Vagina (tissue), 2 donors: ENCODE measurements around the gene ZEB2. TPM values are rescaled to one million over a fixed set of nuclear protein-coding genes. Genes with fewer than 3 reads are reported as not detected.

Experiments
- DNase-seq, 2 donors: peaks; one replicate each; pipeline ENCODE4 v3.0.0-alpha.2; 2017; ENCODE audit errors: extremely low spot score in 2 of 2
- H3K27ac ChIP-seq: fragments of 200-600 bp; sonication (generic); one replicate; pipeline ENCODE4 v1.5.1; 2019
- H3K27me3 ChIP-seq: fragments of 200-600 bp; sonication (generic); one replicate; pipeline ENCODE4 v1.5.1; 2019
- H3K36me3 ChIP-seq, 2 donors: fragments of 200-600 bp; sonication (generic); one replicate each; pipeline ENCODE4 v1.5.1; 2017 to 2019
- H3K4me1 ChIP-seq: fragments of 200-600 bp; sonication (generic); one replicate; pipeline ENCODE4 v1.5.1; 2019
- H3K4me3 ChIP-seq, 2 donors: fragments of 200-600 bp; sonication (generic); 1 replicate in 1 of 2; 2 replicates in 1 of 2; pipeline ENCODE4 v1.5.1; 2016 to 2019
- H3K9me3 ChIP-seq: fragments of 200-600 bp; sonication (generic); one replicate; pipeline ENCODE4 v1.5.1; 2019
- CTCF ChIP-seq, 3 experiments: fragments of 450-650 bp in 2 of 3; fragments of 200-600 bp in 1 of 3; sonication (generic) in 1 of 3; IDR thresholded peaks; one replicate each; pipeline ENCODE4 v1.5.1; 2017 to 2019; ENCODE audit warnings: antibody characterized with exemption in 3 of 3, mild to moderate bottlenecking in 2 of 3, moderate library complexity in 2 of 3
- POLR2A ChIP-seq, 2 donors: fragments of 450-650 bp; IDR thresholded peaks; one replicate each; pipeline ENCODE4 v1.6.1; 2017; ENCODE audit warnings: antibody characterized with exemption in 2 of 2, mild to moderate bottlenecking in 2 of 2, moderate library complexity in 2 of 2
- POLR2AphosphoS5 ChIP-seq, 2 donors: sonication (generic); formaldehyde crosslinking; IDR thresholded peaks; one replicate each; pipeline ENCODE4 v1.9.0; 2017; ENCODE audit warnings: antibody characterized with exemption in 2 of 2, mild to moderate bottlenecking in 2 of 2, low read depth in 1 of 2; ENCODE audit not compliant: insufficient read depth in 1 of 2
- intact Hi-C: fragments of 100-400 bp; cut with DNase I; formaldehyde crosslinking; loops from one replicate; pipeline ENCODE4 v1.15.1; 2023
- total RNA-seq: library from RNA; depleted of rRNA; stranded (reverse); fragments of >200 nt; gene quantifications from one replicate; pipeline ENCODE4 v1.2.3, GENCODE V29; 2016

Gene ZEB2
- total RNA-seq, 1 donor from 2014 or later: 63.6 TPM

- peak overlapping the region; percentile 99 for H3K27ac ChIP-seq
- DNase-seq: no peak
- no peaks in the 10 kb centered on the region for H3K36me3 ChIP-seq
- no peaks in the 10 kb centered on the region for H3K9me3 ChIP-seq
- no peak for TF ChIP-seq POLR2A (IDR thresholded peaks at IDR 0.05)
- intact Hi-C loops: no loop called here
- H3K4me1 ChIP-seq: peaks cover 5% of the 10 kb centered on the region
- H3K27me3 ChIP-seq: no peaks in the 10 kb centered on the region
- peak overlapping the region; percentile 70 to 84 for H3K4me3 ChIP-seq
Measured at GRCh38 chr2:144520756-144521487, 1.0 kb upstream of the ZEB2 start.

- TF ChIP-seq POLR2A (IDR thresholded peaks at IDR 0.05): no peak
- no peak for TF ChIP-seq POLR2AphosphoS5 (IDR thresholded peaks at IDR 0.05; ENCODE audit: insufficient read depth in 1 of 2, low read depth in 1 of 2)
- no peak for TF ChIP-seq CTCF (IDR thresholded peaks at IDR 0.05)
- intact Hi-C loops: loop anchor here (5.0 kb wide), 6 partner anchors 67 to 1233 kb away; a partner anchor contains a TSS
- no peaks in the 10 kb centered on the region for H3K27me3 ChIP-seq
- H3K4me1 ChIP-seq: peaks cover 5% of the 10 kb centered on the region
- no peaks in the 10 kb centered on the region for H3K36me3 ChIP-seq
- no peaks in the 10 kb centered on the region for H3K9me3 ChIP-seq
- peak overlapping the region; percentile 99 for H3K27ac ChIP-seq
- no peak for DNase-seq
- peak overlapping the region; percentile 70 to 84 for H3K4me3 ChIP-seq
Measured at GRCh38 chr2:144519597-144519933, 354 bp downstream of the ZEB2 start.

GRCh38 chr2:144518748-144519596 is 947 bp downstream of the ZEB2 start:
- Histone ChIP-seq H3K27ac (peak overlapping the region; percentile 99), H3K36me3 (no peaks in the 10 kb centered on the region), H3K4me3 (peak overlapping the region; percentile 70 to 84), H3K27me3 (no peaks in the 10 kb centered on the region), H3K9me3 (no peaks in the 10 kb centered on the region), H3K4me1 (peaks cover 5% of the 10 kb centered on the region)
- no peak for DNase-seq
- no peak for TF ChIP-seq POLR2AphosphoS5 (IDR thresholded peaks at IDR 0.05; ENCODE audit: insufficient read depth in 1 of 2, low read depth in 1 of 2)
- TF ChIP-seq POLR2A (IDR thresholded peaks at IDR 0.05): no peak
- intact Hi-C loops: loop anchor here (5.0 kb wide), 6 partner anchors 67 to 1233 kb away; a partner anchor contains a TSS

- Histone ChIP-seq H3K27me3 (no peaks in the 10 kb centered on the region), H3K36me3 (no peaks in the 10 kb centered on the region), H3K4me1 (no peaks in the 10 kb centered on the region), H3K9me3 (no peaks in the 10 kb centered on the region), H3K4me3 (peak overlapping the region; percentile 70 to 84), H3K27ac (peak overlapping the region; percentile 99)
- intact Hi-C loops: loop anchor here (5.0 kb wide), 6 partner anchors 66 to 1234 kb away; a partner anchor contains a TSS
- DNase-seq: no peak
- no peak for TF ChIP-seq POLR2AphosphoS5 (IDR thresholded peaks at IDR 0.05; ENCODE audit: insufficient read depth in 1 of 2, low read depth in 1 of 2)
- no peak for TF ChIP-seq POLR2A (IDR thresholded peaks at IDR 0.05)
- TF ChIP-seq CTCF (IDR thresholded peaks at IDR 0.05): no peak
Measured at GRCh38 chr2:144517866-144518747, 1.8 kb downstream of the ZEB2 start.

- Histone ChIP-seq H3K27me3 (no peaks in the 10 kb centered on the region), H3K4me3 (peak overlapping the region; percentile 70 to 84), H3K4me1 (peaks cover 7% of the 10 kb centered on the region), H3K9me3 (no peaks in the 10 kb centered on the region), H3K36me3 (no peaks in the 10 kb centered on the region), H3K27ac (peak overlapping the region; percentile 99)
- DNase-seq: no peak
- no peak for TF ChIP-seq POLR2A (IDR thresholded peaks at IDR 0.05)
- TF ChIP-seq CTCF (IDR thresholded peaks at IDR 0.05): no peak
- peak in 1 of 2 donors; percentile 24 for TF ChIP-seq POLR2AphosphoS5 (IDR thresholded peaks at IDR 0.05; ENCODE audit: insufficient read depth in 1 of 2, low read depth in 1 of 2)
- intact Hi-C loops: loop anchor here (1.0 to 5.0 kb wide), 7 partner anchors 65 to 1235 kb away; a partner anchor contains a TSS
Measured at GRCh38 chr2:144516981-144517865, 2.7 kb downstream of the ZEB2 start.
